Thymus (tissue), 11 donors: ENCODE results near the gene RALGAPA2. TPM values are rescaled to one million over a fixed set of nuclear protein-coding genes. Genes with fewer than 3 reads are reported as not detected.

Experiments used
- DNase-seq, 9 donors: peaks; one replicate each; pipeline ENCODE4 v3.0.0-alpha.2; 2013; ENCODE audit warnings: low spot score in 9 of 9, low read depth in 6 of 9, missing footprints in 1 of 9
- H3K27ac ChIP-seq, 2 donors: one replicate each; pipeline ENCODE4 v1.5.1; 2013; ENCODE audit warnings: control low read depth in 1 of 2, low read depth in 1 of 2, low read length in 1 of 2, mild to moderate bottlenecking in 1 of 2, moderate library complexity in 1 of 2
- H3K27me3 ChIP-seq, 2 donors: one replicate each; pipeline ENCODE4 v1.5.1; 2013; ENCODE audit warnings: low read length in 1 of 2; ENCODE audit not compliant: control insufficient read depth in 2 of 2, insufficient read depth in 1 of 2
- H3K36me3 ChIP-seq, 2 donors: one replicate each; pipeline ENCODE4 v1.5.1; 2013; ENCODE audit warnings: low read length in 1 of 2, mild to moderate bottlenecking in 1 of 2, moderate library complexity in 1 of 2; ENCODE audit not compliant: control insufficient read depth in 2 of 2, insufficient read depth in 2 of 2
- H3K4me1 ChIP-seq, 2 donors: one replicate each; pipeline ENCODE4 v1.5.1; 2013; ENCODE audit warnings: low read length in 2 of 2; ENCODE audit not compliant: control insufficient read depth in 2 of 2, insufficient read depth in 2 of 2
- H3K4me3 ChIP-seq, 2 donors: one replicate each; pipeline ENCODE4 v1.5.1; 2013; ENCODE audit warnings: low read length in 2 of 2, control low read depth in 1 of 2, mild to moderate bottlenecking in 1 of 2
- H3K9me3 ChIP-seq, 2 donors: one replicate each; pipeline ENCODE4 v1.5.1; 2013; ENCODE audit warnings: low read length in 1 of 2, mild to moderate bottlenecking in 1 of 2; ENCODE audit not compliant: control insufficient read depth in 2 of 2, insufficient read depth in 1 of 2
- WGBS: extraction: QIAGEN DNeasy Blood & Tissue Kit; methylation state at CpG from one replicate; pipeline ENCODE4 v1.1.7; 2013; 5-methylcytosine and 5-hydroxymethylcytosine counted together
- polyA plus RNA-seq: library from polyadenylated mRNA; stranded (reverse); fragments of 200-250 nt; gene quantifications from one replicate; pipeline ENCODE4 v1.2.3, GENCODE V29; 2013
- total RNA-seq: library from RNA; stranded (reverse); fragments of 120-200 nt; gene quantifications from one replicate; pipeline ENCODE4 v1.2.4, GENCODE V29; 2013
- donor health status: healthy.

RALGAPA2 gene
- total and polyA plus RNA-seq, 2 donors = 9.0 to 10.3 TPM

DNA sequence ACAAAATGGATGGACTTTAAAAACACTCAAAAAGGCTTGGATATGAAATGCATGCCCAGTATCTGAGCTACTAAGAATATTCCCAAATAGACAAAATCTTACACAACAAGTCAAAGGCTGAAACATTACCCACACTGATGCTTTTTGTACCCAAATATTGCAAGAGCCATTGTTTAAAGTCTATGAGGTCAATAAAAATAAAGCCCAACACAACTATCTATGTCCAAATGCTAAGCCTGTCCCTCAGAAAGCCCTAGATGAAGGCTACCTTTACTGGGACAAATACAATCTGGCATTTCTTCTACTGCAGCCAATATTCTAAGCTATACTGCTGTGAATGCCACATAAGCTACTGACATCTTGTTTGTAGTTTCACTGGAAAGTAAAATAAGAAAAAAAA, 54.3 kb downstream of the RALGAPA2 start:
- Histone ChIP-seq H3K36me3 (no peaks in the 10 kb centered on the region), H3K9me3 (no peaks in the 10 kb centered on the region), H3K27me3 (no peaks in the 10 kb centered on the region), H3K27ac (no peak overlapping the region), H3K4me3 (no peak overlapping the region), H3K4me1 (no peaks in the 10 kb centered on the region)
- DNase-seq = no peak

DNA sequence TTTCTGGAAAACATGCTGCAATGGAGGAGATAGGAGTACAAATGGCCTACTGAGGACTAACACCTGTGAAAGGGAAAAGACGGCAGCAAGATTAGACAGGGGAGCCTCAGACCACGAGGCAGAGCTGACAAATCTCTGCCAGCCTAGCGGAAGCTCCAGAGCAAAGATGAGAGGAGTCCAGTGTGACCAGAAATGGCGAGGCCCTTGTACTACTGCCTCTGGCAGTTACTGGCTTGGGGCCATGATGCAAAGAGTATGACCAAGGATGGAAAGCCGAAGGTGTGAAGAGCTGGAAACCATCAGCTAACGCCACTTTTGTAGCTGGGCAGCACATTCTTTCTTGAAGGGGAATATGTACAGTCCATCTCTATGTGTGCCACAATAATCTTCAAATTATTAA, 55.4 kb downstream of the RALGAPA2 start:
- no peaks in the 10 kb centered on the region for H3K4me1 ChIP-seq
- H3K4me3 ChIP-seq = no peak overlapping the region
- no peaks in the 10 kb centered on the region for H3K27me3 ChIP-seq
- no peaks in the 10 kb centered on the region for H3K9me3 ChIP-seq
- DNase-seq = no peak
- 95% methylated on average over 6 of the region's 6 CpGs for whole genome bisulfite sequencing
- H3K27ac ChIP-seq = no peak overlapping the region
- no peaks in the 10 kb centered on the region for H3K36me3 ChIP-seq

DNA sequence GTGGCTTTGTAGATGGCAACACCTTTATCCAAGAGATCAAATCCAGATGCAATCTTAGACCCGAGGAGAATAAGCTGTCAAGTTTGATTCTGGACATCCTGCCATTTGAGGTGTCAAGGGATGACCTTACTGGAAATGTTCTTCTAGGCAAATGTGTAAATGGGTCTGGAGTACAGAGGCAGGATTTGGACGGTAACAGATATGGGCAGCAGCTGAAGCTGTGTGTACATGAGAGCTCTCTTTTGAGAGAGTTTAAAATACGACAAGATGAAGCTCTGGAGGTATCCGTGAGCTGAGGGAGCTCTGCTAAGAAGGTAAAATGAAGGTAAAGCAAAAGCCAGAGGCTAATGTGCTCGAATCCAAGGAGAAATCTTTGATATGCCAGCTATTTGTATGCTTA, 56.6 kb downstream of the RALGAPA2 start:
- Histone ChIP-seq H3K4me1 (no peaks in the 10 kb centered on the region), H3K36me3 (no peaks in the 10 kb centered on the region), H3K4me3 (no peak overlapping the region), H3K27ac (no peak overlapping the region), H3K9me3 (no peaks in the 10 kb centered on the region), H3K27me3 (no peaks in the 10 kb centered on the region)
- DNase-seq = no peak
- 96% methylated on average over 5 of the region's 5 CpGs for WGBS

DNA sequence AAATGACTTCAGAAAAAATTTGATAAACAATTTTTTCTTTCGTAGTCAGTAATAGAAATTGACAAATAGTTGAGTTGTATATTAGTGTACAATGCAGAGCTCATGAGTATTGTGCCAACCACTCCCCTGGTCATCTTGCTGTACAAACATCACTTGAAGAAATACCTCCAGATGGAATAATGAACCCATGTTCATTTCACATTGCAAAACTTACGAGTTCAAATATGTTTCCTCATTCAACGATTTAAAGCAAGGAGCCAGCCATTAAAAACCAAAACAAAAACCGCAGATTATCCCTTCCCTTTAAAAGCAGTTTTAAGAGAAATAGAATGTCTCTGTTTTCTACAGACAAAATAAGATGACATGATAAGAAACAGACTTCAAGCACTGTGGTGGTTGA, 62.5 kb downstream of the RALGAPA2 start:
- no peaks in the 10 kb centered on the region for H3K9me3 ChIP-seq
- no peaks in the 10 kb centered on the region for H3K4me1 ChIP-seq
- no peak overlapping the region for H3K4me3 ChIP-seq
- WGBS = 96% methylated on average over 4 of the region's 4 CpGs
- H3K27ac ChIP-seq = no peak overlapping the region
- H3K27me3 ChIP-seq = no peaks in the 10 kb centered on the region
- DNase-seq = no peak
- H3K36me3 ChIP-seq = peaks cover 0 to 3% of the 10 kb centered on the region in 2 donors

DNA sequence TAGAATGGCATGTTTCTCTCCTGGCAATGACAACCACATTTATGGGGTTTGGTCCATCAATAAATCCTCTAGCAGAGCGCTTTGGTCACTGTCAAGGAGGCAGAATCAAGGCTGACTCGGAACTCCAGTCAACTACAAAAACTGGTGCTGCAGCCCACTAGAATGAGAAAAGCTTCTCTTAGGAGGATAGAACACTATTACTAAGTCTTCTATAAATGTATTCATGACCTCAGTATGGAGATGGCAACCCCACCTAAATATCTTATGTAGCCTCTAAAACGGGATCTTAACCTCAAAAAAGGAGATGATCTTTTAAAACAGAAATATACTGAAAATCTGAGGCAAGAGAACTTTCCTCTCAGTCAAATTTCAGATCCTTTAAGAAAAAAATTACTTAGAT, 68.5 kb downstream of the RALGAPA2 start:
- Histone ChIP-seq H3K4me3 (no peak overlapping the region), H3K36me3 (peaks cover 0 to 9% of the 10 kb centered on the region in 2 donors), H3K4me1 (no peaks in the 10 kb centered on the region), H3K27me3 (no peaks in the 10 kb centered on the region), H3K9me3 (no peaks in the 10 kb centered on the region), H3K27ac (no peak overlapping the region)
- WGBS = 97% methylated on average over 3 of the region's 3 CpGs
- DNase-seq = no peak

DNA sequence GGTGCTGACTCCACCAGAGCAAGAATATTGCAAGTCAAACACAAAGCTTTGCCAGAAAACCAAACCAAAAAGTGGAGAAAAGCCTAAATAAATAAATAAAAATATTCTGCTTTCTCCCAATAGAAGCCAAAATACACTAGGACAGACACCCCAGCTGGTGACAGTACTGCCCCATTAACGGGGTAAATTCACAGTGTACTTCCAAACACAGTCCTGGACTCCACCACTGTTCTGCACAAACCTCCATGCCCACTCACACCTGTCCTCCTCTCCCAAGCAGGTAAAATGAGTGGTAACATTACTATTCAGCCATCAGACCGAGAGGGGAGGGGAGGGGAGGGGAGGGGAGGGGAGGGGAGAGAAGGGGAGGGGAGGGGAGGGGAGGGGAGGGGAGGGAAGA, 70.7 kb downstream of the RALGAPA2 start:
- no peaks in the 10 kb centered on the region for H3K27me3 ChIP-seq
- H3K27ac ChIP-seq = no peak overlapping the region
- WGBS = 98% methylated on average over 2 of the region's 2 CpGs
- H3K36me3 ChIP-seq = peaks cover 0 to 9% of the 10 kb centered on the region in 2 donors
- no peak overlapping the region for H3K4me3 ChIP-seq
- no peaks in the 10 kb centered on the region for H3K9me3 ChIP-seq
- no peaks in the 10 kb centered on the region for H3K4me1 ChIP-seq
- DNase-seq = no peak

DNA sequence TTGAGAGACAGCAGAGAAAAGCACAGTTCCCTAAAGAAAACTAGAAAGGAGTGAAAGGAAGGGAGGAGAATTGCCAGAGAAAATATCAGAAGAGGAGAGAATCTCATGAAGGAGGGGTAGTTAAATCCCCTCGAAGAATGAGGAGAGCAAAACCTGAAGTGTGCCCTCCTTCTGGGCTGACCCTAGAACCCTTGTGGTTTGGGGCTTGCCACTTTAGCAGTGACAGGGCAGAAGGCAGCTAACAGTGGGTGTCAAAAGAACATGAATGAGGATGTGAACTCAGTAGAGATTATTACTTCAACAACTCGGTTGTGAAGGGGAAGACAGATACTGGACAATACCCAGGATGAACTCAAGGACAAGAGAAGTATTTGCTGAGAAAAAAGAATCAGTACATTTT, 73.6 kb downstream of the RALGAPA2 start:
- H3K4me3 ChIP-seq = no peak overlapping the region
- no peaks in the 10 kb centered on the region for H3K9me3 ChIP-seq
- WGBS = 27% methylated on average over 2 of the region's 2 CpGs
- peaks cover 7 to 18% of the 10 kb centered on the region in 2 donors for H3K36me3 ChIP-seq
- no peaks in the 10 kb centered on the region for H3K4me1 ChIP-seq
- DNase-seq = no peak
- H3K27me3 ChIP-seq = no peaks in the 10 kb centered on the region
- no peak overlapping the region for H3K27ac ChIP-seq

DNA sequence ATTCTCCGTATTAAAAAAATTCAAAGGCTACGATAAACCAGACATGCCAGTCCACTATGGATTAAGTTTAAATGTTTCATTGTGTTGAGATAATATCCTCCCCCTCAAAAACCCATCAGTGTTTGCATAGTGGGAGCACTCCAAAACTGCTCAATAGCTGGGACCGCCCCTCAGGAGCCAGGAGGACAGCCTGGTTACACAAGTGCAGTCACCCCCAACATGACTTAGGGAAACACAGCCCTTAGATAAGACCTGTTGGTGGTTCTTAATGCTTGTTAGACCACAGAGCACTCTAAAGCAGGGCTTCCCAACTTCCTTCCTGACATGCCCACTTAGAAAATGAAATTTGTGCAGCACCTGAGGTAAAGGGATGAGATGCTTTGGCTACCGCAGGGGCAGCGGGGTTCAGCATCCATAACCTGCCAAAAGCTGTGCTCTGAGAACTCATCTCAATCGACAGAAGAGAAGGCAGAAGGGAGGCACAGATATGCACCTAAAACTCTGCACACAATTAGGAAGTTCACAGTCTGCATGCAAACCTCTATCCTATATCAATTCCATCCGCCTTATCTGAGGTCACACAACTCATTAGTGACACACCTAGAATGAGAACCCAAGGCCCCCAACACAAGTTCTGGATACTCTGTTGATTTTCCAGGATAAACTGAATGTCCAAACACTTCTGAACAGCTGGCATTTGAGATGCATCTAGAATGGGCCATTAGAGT, 74.3 kb downstream of the RALGAPA2 start:
- 64% methylated on average over 7 of the region's 7 CpGs for WGBS
- H3K4me1 ChIP-seq = no peaks in the 10 kb centered on the region
- H3K9me3 ChIP-seq = no peaks in the 10 kb centered on the region
- H3K27me3 ChIP-seq = no peaks in the 10 kb centered on the region
- no peak overlapping the region for H3K27ac ChIP-seq
- DNase-seq = no peak
- H3K4me3 ChIP-seq = no peak overlapping the region
- peaks cover 7 to 18% of the 10 kb centered on the region in 2 donors for H3K36me3 ChIP-seq

DNA sequence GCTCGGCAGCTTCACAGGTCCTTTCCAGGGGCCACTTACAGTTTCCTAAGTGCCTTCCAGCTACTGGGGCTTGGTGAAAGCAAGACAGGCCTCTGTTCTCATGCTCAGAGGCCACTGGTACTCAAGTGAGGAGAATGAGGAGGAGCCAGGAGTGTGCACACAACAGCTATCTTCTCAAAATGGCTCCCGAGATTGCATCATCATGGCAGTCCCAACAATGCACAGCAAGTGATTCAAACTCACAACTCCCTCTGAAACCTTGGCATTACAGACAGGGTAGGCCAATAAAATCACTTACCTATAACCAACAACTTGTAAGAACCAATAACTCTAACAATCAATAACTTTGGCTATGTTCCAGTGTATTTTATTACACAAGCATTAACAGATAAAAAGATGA, 77.4 kb downstream of the RALGAPA2 start:
- H3K9me3 ChIP-seq = no peaks in the 10 kb centered on the region
- H3K27me3 ChIP-seq = no peaks in the 10 kb centered on the region
- no peak for DNase-seq
- H3K4me1 ChIP-seq = no peaks in the 10 kb centered on the region
- no peak overlapping the region for H3K27ac ChIP-seq
- peaks cover 10 to 12% of the 10 kb centered on the region in 2 donors for H3K36me3 ChIP-seq
- H3K4me3 ChIP-seq = no peak overlapping the region
- WGBS = over 99% methylated on average over 2 of the region's 2 CpGs
